NCI-H524 treated with DMSO at 0.1 percent for 48 hours (cell line): Measurements from ENCODE around the gene TMEM131L.
"Not testable (repeated sequence)": the region's sequence is repeated elsewhere in the genome, so short reads cannot be mapped to it uniquely, and the experiment has no call there.

ENCODE experiments used
- DNase-seq: peaks from one replicate; lab custom pipeline; 2025; lab: John Stamatoyannopoulos, UW

Gene TMEM131L

DNA sequence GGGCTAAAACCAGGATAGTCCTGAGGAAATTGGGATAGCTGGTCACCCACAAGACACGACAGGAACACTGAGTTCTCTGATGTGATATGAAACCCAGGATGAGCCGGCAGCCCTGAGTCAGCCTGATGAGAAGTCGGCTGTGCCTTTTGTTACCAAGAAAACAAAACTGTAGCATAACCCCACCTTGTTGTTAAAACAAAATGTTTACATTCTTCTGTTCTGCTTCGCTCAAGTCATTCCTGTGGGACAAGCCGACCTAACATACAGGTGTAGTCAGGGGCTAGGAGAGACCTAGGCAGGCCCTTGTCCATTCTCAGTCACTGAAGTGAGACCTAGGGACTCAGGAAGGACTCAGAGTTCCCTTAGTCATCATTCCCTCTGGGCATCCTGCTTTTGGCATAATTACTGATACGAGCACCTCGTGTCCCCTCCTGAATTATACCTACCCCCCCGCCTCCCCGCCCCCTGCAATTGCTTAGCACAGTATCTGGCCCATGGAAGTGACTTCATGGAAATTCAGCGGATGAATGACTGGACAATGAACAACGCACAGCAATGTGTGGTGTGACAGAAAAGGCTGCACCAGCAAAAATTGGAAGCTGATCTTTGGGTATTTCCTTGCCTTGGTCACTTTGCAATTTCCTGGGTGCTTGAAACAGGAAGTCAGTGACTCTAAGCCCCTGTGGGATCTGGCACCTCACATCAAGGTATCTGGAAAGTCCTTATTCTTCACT, 186.1 kb downstream of the TMEM131L start:
- no peak for DNase-seq

DNA sequence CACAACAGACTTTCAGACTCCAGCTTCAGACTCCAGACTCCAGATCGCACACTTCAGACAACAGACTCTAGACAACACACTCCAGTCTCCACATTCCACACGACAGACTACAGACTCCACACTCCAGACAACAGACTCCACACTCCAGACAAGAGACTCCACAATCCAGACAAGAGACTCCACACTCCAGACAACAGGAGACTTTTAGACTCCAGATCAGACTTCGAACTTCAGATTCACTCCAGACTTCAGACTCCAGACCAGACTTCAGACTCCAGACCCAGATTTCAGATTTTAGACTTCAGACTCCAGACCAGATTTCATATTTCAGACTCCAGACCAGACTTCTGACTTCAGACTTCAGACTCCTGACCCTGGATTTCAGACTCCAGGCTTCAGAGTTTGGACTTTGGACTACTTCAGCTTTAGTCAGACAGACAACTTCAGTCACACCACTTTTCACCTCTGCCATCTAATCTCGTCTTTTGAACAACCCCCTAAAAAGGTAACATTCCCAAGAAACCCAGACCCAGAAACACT, 188.9 kb downstream of the TMEM131L start:
- DNase-seq: no peak

DNA sequence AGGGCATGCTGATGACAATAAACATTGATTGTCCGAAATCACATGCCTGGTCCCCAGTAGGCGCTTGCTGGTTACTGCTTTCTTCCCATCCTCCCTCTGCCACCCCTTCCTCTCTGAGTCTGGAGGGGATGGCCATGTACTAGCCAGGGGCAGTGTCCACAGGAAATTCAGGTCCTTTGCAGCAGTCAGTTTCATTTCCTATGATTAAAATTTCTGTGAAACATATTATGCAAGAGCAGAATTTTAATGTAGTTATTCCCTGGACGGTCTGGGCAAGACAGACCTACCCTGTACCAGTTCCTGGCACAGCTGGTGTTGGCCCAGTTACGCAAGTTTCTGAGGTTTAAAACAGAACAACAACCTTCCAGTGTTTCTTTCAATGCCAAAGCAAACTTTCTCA, 189.8 kb downstream of the TMEM131L start:
- no peak for DNase-seq

DNA sequence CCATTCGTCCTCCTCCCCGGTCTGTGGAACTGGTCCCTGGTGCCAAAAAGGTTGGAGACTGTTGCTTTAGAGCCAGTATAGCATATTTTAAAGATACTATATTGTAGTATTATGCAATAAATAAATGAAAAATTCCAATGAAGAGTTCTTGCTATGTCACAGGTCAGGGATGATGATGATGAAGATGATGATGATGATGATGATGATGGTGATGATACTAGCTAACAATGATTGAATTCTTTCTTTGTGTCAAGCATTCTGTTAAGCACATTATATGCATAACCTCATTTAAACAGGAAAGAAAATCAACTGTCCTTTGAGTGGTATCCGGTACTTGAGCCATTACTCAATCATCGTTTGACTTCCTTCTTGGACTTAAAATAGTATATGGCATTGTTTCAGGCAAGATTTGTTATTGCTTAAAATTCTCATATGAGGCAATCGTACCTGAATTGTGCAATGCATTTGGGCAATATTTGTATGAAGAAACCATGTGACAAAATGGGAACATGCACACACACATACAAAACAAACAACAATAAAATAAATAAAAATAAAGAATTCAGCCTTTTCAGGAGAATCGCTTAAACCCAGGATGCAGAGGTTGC, 195.2 kb downstream of the TMEM131L start:
- no peak for DNase-seq

DNA sequence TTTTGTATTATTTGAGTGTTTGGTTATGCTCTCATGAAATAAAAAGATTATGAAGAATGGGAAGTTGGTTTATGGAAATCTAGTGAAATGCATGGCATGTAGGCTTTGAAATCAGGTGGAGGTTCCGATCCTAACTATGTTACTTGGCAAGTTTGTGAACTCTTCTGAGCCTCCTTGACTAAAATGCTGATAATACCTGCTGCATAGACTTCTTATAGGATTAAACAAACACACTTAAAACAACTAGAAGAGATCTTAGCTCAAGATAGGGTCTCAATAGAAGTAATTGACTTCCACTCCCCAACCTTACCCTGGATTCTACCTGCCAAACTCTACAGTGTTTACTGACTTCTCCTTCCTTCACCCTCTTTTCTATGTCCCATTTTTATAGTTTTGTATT, 195.7 kb downstream of the TMEM131L start:
- no peak for DNase-seq

DNA sequence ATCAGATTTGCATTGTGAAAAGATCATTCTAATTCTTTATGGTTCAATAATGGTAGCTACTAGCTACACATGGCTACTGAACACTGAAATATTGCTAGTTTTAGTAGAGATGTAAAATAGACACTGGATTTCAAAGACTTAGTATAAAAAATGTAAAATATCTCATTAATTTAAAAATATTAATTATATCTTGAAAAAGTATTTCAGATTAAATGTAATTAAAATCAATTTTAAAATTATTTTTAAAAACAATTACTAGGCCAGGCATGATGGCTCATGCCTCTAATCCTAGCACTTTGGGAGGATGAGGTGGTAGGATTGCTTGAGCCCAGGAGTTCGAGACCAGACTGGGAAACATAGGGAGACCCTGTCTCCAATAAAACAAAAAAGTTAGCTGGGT, 197.5 kb downstream of the TMEM131L start:
- no peak for DNase-seq

DNA sequence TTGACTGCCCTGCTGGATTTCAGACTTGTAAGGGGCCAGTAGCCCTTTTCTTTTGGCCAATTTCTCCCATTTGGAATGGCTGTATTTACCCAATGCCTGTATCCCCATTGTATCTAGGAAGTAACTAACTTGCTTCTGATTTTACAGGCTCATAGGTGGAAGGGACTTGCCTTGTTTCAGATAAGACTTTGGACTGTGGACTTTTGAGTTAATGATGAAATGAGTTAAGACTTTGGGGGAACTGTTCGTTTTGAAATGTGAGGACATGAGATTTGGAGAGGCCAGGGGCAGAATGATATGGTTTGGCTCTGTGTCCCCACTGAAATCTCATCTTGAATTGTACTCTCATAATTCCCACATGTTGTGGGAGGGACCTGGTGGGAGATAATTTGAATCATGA, 200.3 kb downstream of the TMEM131L start:
- DNase-seq: not testable (repeated sequence)

DNA sequence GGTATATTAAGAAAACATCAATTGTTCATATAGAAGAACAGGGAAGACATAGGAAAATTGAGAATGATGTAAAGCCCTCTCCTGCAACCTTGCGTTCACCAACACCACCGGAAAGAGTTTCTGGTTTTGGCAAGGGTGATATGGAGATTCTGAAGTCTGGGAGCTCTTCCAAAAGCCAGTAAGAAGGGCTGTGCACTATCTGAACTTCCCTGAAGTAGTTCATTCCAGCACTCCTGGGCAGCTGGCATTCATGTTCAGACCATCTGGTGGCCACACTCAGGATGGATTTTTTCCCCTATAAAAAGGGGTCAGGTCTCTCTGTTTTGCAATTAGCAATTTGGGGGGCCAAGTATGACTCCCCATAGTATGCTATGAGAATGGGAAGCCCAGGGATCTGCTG, 202.5 kb downstream of the TMEM131L start:
- no peak for DNase-seq

DNA sequence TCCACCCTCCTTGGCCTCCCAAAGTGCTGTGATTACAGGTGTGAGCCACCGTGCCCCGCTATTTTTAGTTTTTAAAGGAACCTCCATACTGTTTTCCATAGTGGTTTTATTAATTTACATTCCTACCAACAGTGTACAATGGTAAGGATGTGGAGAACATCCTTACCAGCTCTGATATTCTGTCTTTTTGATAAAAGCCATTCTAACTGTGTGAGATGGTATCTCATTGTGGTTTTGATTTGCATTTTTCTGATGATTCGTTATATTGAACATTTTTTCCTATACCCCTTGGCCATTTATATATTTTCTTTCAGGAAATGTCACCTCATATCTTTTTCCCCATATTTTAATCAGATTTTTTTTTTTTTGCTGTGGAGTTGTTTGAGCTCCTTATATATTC, 203.7 kb downstream of the TMEM131L start:
- DNase-seq: no peak

DNA sequence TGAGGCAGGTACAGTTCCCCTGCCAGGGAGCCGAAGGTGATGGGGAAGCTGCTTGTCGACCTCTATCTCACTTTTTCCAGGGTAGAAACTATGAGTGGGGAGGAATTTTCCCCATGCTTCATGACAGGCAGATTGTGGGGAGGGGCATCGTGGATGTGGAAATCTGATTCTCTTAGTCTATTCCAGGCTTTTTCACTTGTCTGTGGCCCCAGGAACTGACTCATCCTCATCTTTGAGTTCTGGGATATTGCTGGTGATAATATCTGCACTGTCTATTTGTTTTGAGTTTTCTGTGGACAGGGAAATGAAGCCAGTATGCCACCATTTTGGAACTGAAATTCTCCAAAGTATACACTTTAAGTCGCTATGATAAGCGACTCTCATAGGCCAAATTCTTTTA, 210.3 kb downstream of the TMEM131L start:
- no peak for DNase-seq

DNA sequence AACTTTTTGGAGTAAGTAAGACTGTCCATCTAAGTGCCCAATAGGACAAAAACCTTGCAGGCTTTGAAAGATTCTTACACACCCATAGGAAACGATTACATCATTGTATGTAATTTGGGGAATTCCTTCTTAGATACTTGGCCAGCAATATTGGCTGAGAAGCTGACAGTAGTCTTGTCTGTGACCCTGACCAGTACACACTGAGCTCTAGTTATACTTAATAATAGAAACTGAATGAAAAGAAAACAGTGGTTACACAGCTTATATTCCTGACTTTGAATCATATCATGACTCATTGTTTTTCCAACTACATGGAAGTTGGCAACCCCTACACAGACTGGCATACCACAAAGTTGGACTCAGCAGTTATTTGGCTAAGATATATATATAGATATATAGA, 210.8 kb downstream of the TMEM131L start:
- DNase-seq: no peak

DNA sequence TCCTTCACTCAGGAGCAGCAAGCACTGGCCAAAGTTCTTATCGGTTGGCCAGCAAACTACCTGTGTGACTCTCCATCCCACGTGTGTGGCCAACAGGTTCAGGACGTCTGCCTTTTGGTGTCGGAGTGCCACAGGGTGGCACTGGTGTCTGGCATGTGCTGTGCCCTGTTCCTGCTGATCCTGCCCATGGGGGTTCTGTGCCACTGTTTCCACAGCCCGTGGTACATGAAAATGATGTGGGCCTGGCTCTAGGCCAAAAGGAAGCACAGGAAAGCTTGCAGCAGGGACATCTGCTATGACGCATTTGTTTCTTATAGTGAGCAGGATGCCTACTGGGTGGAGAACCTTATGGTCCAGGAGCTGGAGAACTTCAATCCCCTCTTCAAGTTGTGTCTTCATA, 213.3 kb downstream of the TMEM131L start:
- DNase-seq: no peak

DNA sequence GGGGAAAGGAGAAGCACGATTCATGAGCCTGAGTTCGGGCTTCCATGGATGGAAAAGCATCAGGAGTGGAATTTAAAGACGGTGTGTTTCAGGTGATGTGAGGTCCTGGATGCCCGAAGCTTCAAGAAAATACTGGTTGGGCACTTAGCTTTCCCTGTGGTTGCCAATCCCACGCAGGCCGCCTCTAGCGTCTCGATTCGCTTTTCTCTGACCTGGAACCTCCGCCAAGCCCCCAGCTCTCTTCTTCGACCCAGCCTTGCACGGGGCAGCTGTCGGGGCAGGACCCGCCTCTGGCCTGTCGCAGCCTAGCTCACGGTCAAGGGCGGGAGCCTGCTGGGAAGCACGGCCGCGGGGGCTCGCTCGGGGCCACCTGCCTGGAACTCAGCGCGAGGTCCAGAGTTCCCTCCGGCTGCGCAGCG, 217.6 kb downstream of the TMEM131L start:
- no peak for DNase-seq

DNA sequence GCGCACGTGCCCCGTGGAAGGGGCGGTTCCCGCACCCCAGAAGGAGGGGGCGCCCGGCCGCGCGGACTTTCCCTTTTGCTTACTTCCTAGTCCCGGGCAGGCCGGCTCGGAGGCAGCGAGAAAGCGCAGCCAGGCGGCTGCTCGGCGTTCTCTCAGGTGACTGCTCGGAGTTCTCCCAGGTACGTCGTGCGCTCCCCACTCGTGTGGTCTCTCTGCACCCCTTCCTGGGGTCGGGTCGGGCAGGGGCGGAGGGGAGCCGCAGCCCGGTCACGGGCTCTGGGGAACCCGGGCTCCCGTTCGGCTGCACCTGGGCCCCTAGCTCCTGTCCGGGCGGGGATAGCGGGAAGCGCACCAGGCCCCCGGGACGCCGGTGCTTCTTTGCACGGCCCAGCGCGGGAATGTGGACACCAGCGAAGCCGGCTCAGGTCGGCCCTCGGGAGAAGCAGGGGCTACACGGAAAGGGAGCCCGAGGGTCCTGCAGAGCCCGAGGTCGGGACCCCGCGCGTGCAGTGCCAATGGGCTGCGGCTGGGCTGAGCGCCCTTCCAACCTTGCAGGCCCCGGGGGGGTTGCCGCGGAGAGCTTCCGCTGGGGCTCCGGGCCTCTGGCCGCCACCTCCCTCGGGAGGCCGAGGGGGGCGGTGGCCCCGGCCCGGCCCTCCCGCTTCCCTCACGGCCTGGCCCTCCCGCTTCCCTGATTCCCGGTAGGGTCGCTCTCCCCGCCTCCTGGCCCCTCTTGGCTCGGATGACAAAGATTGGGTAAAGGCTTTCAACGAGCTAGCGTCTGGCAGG, 218.2 kb downstream of the TMEM131L start, which contains the start of gene TLR2:
TSS of gene TLR2 (plus strand) at position 99 of the 789 bp plus-strand sequence. CDS start 18,628 bp downstream, outside the sequence.
- DNase-seq: no peak

DNA sequence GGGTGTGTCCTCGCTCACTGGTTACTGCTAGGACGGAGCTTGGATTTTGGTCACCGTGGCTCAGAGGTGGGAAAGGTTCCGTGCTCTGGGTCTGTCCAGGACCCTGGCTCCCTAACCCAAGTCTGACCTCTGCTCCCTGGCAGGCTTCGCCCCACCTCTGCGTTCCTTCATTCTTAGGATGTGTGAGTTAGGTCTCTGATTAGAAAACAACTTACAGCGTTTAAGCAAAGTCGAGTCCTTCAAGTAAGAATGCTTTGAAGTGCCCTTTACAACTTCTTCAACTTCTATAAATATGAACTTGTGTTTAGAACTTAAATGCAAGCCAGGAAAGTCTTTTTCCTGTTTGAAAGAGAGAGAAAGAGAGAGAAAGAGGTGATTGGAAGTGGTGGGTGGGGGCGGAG, 218.8 kb downstream of the TMEM131L start:
- DNase-seq: peak; percentile 7
